Natural killer cell (primary cell): Measurements from ENCODE around the gene IL1RAPL1. TPM values are rescaled to one million over a fixed set of nuclear protein-coding genes. Genes with fewer than 3 reads are reported as not detected.

Source experiments
- ATAC-seq, 3 donors: fragments of 150-1000 bp in 2 of 3; fragments of 200-7000 bp in 1 of 3; cut with Tn5 transposase; 1 replicate in 1 of 3; 2 replicates in 2 of 3; pipeline ENCODE4 v1.10.0; 2021; ENCODE audit warnings: mild to moderate bottlenecking in 2 of 3, moderate library complexity in 2 of 3
- DNase-seq, 2 donors: peaks; one replicate each; pipeline versions ENCODE4 v3.0.0 to v3.0.0-alpha.2; 2013 to 2021; ENCODE audit warnings: mixed read lengths in 1 of 2
- H3K27ac ChIP-seq: one replicate; pipeline ENCODE4 v1.5.1; 2013; ENCODE audit warnings: mild to moderate bottlenecking, low read length
- H3K27me3 ChIP-seq: one replicate; pipeline ENCODE4 v1.6.1; 2013; ENCODE audit warnings: low read length; ENCODE audit not compliant: control insufficient read depth, insufficient read depth
- H3K36me3 ChIP-seq: one replicate; pipeline ENCODE4 v1.6.1; 2013; ENCODE audit warnings: low read length; ENCODE audit not compliant: control insufficient read depth, insufficient read depth
- H3K4me1 ChIP-seq: one replicate; pipeline ENCODE4 v1.6.1; 2013; ENCODE audit warnings: low read length; ENCODE audit not compliant: control insufficient read depth, insufficient read depth
- H3K4me3 ChIP-seq: one replicate; pipeline ENCODE4 v1.5.1; 2013; ENCODE audit warnings: low read length
- H3K9me3 ChIP-seq: one replicate; pipeline ENCODE4 v1.6.1; 2013; ENCODE audit warnings: low read length; ENCODE audit not compliant: control insufficient read depth, insufficient read depth
- H3K27ac Mint-ChIP-seq, 2 donors: one replicate each; pipeline ENCODE4 v1.8.0; 2022; ENCODE audit warnings: mild to moderate bottlenecking in 2 of 2, mixed read lengths in 2 of 2, moderate library complexity in 1 of 2
- H3K27me3 Mint-ChIP-seq, 2 donors: one replicate each; pipeline ENCODE4 v1.8.0; 2022; ENCODE audit warnings: low read depth in 2 of 2, mixed read lengths in 2 of 2
- H3K36me3 Mint-ChIP-seq: one replicate; pipeline ENCODE4 v1.8.0; 2022; ENCODE audit warnings: mixed read lengths
- H3K4me1 Mint-ChIP-seq, 2 donors: one replicate each; pipeline ENCODE4 v1.8.0; 2022; ENCODE audit warnings: mixed read lengths in 2 of 2
- H3K4me3 Mint-ChIP-seq: one replicate; pipeline ENCODE4 v1.8.0; 2022; ENCODE audit warnings: mild to moderate bottlenecking, moderate library complexity, mixed read lengths
- H3K9me3 Mint-ChIP-seq, 2 donors: one replicate each; pipeline ENCODE4 v1.8.0; 2022; ENCODE audit warnings: mixed read lengths in 2 of 2
- WGBS: methylation state at CpG from one replicate; pipeline ENCODE4 v1.1.7; 2013; ENCODE audit warnings: missing lambda C conversion rate; ENCODE audit not compliant: insufficient coverage; 5-methylcytosine and 5-hydroxymethylcytosine counted together
- intact Hi-C: fragments of 100-400 bp; cut with micrococcal nuclease; formaldehyde crosslinking; loops from one replicate; pipeline ENCODE4 v1.14.2; 2022
- total RNA-seq, 4 donors: library from RNA; stranded (reverse); fragments of 120-200 nt in 1 of 4; gene quantifications; one replicate each; pipeline versions ENCODE4 v1.2.3 to v1.2.4, GENCODE V29; 2013 to 2022
- TF ChIP-seq, protein P1 (sequence below): fragments of 200-600 bp; IDR thresholded peaks from one replicate; pipeline ENCODE4 v1.8.0; 2022; ENCODE audit warnings: antibody characterized with exemption

The IL1RAPL1 gene
- total RNA-seq, 3 donors from 2014 or later (not counting 1 experiment from before 2014, with no cell fraction given): not detected

DNA sequence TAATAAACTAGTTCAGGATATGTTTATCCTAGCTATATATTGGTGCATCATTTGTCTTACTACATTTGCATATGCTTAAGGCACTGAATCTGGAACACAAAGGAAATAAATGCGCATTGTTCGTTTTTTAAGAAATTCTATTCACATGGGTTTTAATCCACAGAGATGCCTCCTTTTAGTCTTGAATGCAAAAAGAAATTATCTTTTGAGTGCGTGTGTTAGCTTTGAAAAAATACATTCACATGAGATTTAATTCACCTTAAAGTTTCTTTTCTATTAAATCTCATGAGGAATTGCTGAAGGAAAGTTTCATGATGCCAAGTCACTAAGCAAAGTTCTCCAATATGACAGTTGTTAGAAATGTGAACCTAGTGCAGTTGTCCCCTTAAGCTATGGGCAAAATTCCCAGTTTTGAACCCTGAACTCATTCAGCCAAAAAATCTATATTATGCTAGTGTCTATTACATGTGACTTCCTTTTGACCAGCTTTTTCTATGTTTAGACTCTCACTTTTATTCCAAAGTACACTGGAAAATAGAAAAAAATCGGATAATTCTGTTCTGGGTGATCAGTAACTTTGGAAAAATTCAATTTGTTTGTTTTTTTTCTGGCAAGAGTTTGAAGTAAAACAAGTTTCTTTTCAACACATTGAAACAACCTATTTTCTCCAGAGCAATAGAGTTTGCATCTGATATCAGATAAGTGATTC, 1201.9 kb downstream of the IL1RAPL1 start:
- H3K27me3 ChIP-seq: no peaks in the 10 kb centered on the region
- Mint-ChIP-seq H3K4me3 (no peak overlapping the region), H3K9me3 (peaks cover 8% of the 10 kb centered on the region in 2 donors), H3K36me3 (no peaks in the 10 kb centered on the region), H3K27ac (no peak overlapping the region), H3K4me1 (no peaks in the 10 kb centered on the region), H3K27me3 (no peaks in the 10 kb centered on the region)
- H3K9me3 ChIP-seq: no peaks in the 10 kb centered on the region
- DNase-seq (no peak), ATAC-seq (no peak)
- no peak overlapping the region for H3K27ac ChIP-seq
- no peaks in the 10 kb centered on the region for H3K36me3 ChIP-seq
- intact Hi-C loops: no loop called here
- no peak overlapping the region for H3K4me3 ChIP-seq
- no peaks in the 10 kb centered on the region for H3K4me1 ChIP-seq
- 70% methylated on average over 2 of the region's 4 CpGs for WGBS
- TF ChIP-seq, protein P1, sequence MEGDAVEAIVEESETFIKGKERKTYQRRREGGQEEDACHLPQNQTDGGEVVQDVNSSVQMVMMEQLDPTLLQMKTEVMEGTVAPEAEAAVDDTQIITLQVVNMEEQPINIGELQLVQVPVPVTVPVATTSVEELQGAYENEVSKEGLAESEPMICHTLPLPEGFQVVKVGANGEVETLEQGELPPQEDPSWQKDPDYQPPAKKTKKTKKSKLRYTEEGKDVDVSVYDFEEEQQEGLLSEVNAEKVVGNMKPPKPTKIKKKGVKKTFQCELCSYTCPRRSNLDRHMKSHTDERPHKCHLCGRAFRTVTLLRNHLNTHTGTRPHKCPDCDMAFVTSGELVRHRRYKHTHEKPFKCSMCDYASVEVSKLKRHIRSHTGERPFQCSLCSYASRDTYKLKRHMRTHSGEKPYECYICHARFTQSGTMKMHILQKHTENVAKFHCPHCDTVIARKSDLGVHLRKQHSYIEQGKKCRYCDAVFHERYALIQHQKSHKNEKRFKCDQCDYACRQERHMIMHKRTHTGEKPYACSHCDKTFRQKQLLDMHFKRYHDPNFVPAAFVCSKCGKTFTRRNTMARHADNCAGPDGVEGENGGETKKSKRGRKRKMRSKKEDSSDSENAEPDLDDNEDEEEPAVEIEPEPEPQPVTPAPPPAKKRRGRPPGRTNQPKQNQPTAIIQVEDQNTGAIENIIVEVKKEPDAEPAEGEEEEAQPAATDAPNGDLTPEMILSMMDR: no peak

DNA sequence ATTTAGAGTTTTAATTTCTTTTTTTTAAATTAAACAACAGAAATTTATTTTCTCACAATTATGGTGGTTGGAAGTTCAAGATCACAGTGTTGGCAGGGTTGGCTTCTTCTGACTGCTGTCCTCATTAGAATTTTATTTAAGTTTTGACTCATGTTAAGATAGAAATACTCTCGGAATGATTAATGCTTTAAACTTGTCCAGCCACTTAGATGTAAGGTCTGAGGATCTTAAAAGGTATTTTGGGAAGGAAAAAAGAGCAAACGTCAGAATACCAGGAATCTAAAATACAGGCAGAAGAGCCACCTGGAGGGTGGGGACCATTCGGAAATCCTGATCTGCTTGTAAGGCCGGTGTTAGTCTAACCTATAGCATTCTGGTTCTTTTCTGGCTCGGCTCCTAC, 1205.1 kb downstream of the IL1RAPL1 start:
- DNase-seq (no peak), ATAC-seq (no peak)
- no peaks in the 10 kb centered on the region for H3K27me3 Mint-ChIP-seq
- H3K9me3 Mint-ChIP-seq: peaks cover 5 to 10% of the 10 kb centered on the region in 2 donors
- no peaks in the 10 kb centered on the region for H3K4me1 ChIP-seq
- H3K27me3 ChIP-seq: no peaks in the 10 kb centered on the region
- H3K4me1 Mint-ChIP-seq: no peaks in the 10 kb centered on the region
- H3K9me3 ChIP-seq: no peaks in the 10 kb centered on the region
- H3K36me3 ChIP-seq: no peaks in the 10 kb centered on the region
- H3K36me3 Mint-ChIP-seq: no peaks in the 10 kb centered on the region
- H3K4me3 Mint-ChIP-seq: no peak overlapping the region
- H3K4me3 ChIP-seq: no peak overlapping the region
- 74% methylated on average over 4 of the region's 5 CpGs for WGBS
- TF ChIP-seq, protein P1: no peak
- H3K27ac ChIP-seq: no peak overlapping the region
- H3K27ac Mint-ChIP-seq: no peak overlapping the region
- intact Hi-C loops: no loop called here

DNA sequence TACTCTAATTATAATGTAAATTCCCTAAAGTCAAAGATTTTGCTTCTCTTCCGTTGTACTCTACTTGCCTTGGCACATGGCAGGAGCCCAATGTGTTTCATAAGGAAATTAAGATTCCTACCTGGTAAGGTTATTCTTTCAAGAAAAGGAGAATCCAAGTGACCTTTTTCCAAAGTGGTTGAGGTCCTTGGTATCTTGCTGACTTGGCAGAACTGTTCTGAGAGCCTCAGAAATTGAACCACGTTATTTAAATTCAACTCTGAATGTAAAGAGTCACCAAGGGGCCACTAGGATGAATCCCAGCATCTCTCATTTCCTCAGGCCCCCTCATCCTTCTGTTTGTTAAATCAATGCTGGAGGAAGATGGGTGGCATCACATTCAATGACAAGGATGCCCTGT, 1209.9 kb downstream of the IL1RAPL1 start:
- Histone ChIP-seq H3K4me1 (no peaks in the 10 kb centered on the region), H3K4me3 (no peak overlapping the region), H3K27me3 (no peaks in the 10 kb centered on the region), H3K9me3 (no peaks in the 10 kb centered on the region), H3K27ac (no peak overlapping the region), H3K36me3 (no peaks in the 10 kb centered on the region)
- H3K27ac Mint-ChIP-seq: no peak overlapping the region
- no peak overlapping the region for H3K4me3 Mint-ChIP-seq
- H3K36me3 Mint-ChIP-seq: no peaks in the 10 kb centered on the region
- WGBS: 54% methylated on average over 2 of the region's 2 CpGs
- no peaks in the 10 kb centered on the region for H3K4me1 Mint-ChIP-seq
- TF ChIP-seq, protein P1: no peak
- DNase-seq: no peak
- ATAC-seq: no peak
- H3K9me3 Mint-ChIP-seq: peaks cover 0 to 6% of the 10 kb centered on the region in 2 donors
- intact Hi-C loops: no loop called here
- no peaks in the 10 kb centered on the region for H3K27me3 Mint-ChIP-seq

DNA sequence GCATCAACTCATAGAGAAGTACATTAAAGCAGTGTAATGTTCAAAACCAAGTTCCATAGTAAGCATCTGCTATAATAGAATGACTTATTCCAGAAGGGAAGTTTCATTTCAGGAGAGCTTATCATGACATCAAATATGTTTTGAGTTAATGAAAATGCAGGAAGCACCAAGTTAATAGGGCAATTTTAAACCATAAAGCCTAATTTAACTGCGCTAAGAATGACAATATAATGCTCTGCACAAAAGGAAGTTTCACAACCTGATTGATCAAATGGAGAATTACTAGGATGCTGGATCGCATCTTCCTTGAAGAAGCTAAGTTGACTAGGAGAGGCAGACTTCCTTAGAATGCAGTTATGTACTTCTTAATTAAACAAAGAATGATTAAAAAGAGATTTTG, 1211.2 kb downstream of the IL1RAPL1 start:
- Mint-ChIP-seq H3K27ac (no peak overlapping the region), H3K27me3 (no peaks in the 10 kb centered on the region), H3K4me3 (no peak overlapping the region), H3K9me3 (peaks cover 0 to 6% of the 10 kb centered on the region in 2 donors), H3K4me1 (no peaks in the 10 kb centered on the region), H3K36me3 (no peaks in the 10 kb centered on the region)
- no peaks in the 10 kb centered on the region for H3K36me3 ChIP-seq
- no peaks in the 10 kb centered on the region for H3K9me3 ChIP-seq
- intact Hi-C loops: no loop called here
- 100% methylated on average over 1 of the region's 2 CpGs for WGBS
- no peak for ATAC-seq
- no peak for DNase-seq
- no peak overlapping the region for H3K27ac ChIP-seq
- H3K4me1 ChIP-seq: no peaks in the 10 kb centered on the region
- H3K27me3 ChIP-seq: no peaks in the 10 kb centered on the region
- H3K4me3 ChIP-seq: no peak overlapping the region
- TF ChIP-seq, protein P1: no peak
